IMR-90 (cell line): ENCODE results near the gene C22orf42. TPM values are rescaled to one million over a fixed set of nuclear protein-coding genes. Genes with fewer than 3 reads are reported as not detected.

Source experiments
- ATAC-seq: fragments of 200-7000 bp; cut with Tn5 transposase; 2 replicates; pipeline ENCODE4 v1.9.1; 2020; ENCODE audit warnings: low read depth, mild to moderate bottlenecking, moderate library complexity
- BruUV-seq: library from RNA; stranded (reverse); fragments of 400-500 nt; replicated peaks from 2 replicates; lab custom pipeline; 2021; lab: Mats Ljungman, UMichigan
- CTCF ChIA-PET: fragments of 300-600 bp; formaldehyde crosslinking; extraction: SDS; loops from one replicate; lab custom pipeline; 2021; ENCODE audit warnings: antibody characterized with exemption; lab: Yijun Ruan, JAX
- POLR2A ChIA-PET: fragments of 300-600 bp; sonication (Branson Sonifier 250); formaldehyde crosslinking; loops from one replicate; lab custom pipeline; 2022; ENCODE audit warnings: antibody characterized with exemption; ENCODE audit not compliant: unreplicated experiment; lab: Charles Lee
- DNase-seq: peaks from one replicate; pipeline ENCODE4 v3.0.0; 2013
- H2AFZ ChIP-seq: replicated peaks from 2 replicates; pipeline ENCODE3; 2013; ENCODE audit warnings: low read length, mild to moderate bottlenecking; ENCODE audit not compliant: poor library complexity
- H2AK5ac ChIP-seq: 2 replicates; pipeline ENCODE4 v1.6.1; 2013; ENCODE audit warnings: low read depth, low read length, inconsistent platforms
- H2AK9ac ChIP-seq: replicated peaks from 2 replicates; pipeline ENCODE3; 2013; ENCODE audit warnings: mild to moderate bottlenecking, low read depth, low read length, moderate library complexity; ENCODE audit not compliant: poor library complexity
- H2BK120ac ChIP-seq: 2 replicates; pipeline ENCODE4 v1.6.1; 2013; ENCODE audit warnings: low read depth, low read length, inconsistent platforms
- H2BK15ac ChIP-seq: 3 replicates; pipeline ENCODE4 v1.6.1; 2013; ENCODE audit warnings: low read depth, low read length, inconsistent platforms
- H2BK20ac ChIP-seq: 2 replicates; pipeline ENCODE4 v1.6.1; 2013; ENCODE audit warnings: low read depth, mild to moderate bottlenecking, inconsistent platforms, low read length, moderate library complexity
- H2BK5ac ChIP-seq: 2 replicates; pipeline ENCODE4 v1.6.1; 2013; ENCODE audit warnings: mild to moderate bottlenecking, low read depth, low read length, inconsistent platforms; ENCODE audit not compliant: poor library complexity, severe bottlenecking
- H3K14ac ChIP-seq: replicated peaks from 2 replicates; pipeline ENCODE4 v1.6.1; 2013; ENCODE audit warnings: low read depth, low read length, inconsistent platforms
- H3K18ac ChIP-seq: 2 replicates; pipeline ENCODE4 v1.6.1; 2013; ENCODE audit warnings: low read depth, low read length, control low read depth
- H3K23ac ChIP-seq: 2 replicates; pipeline ENCODE4 v1.6.1; 2013; ENCODE audit warnings: low read depth, low read length, inconsistent platforms
- H3K27ac ChIP-seq: 2 replicates; pipeline ENCODE4 v1.5.1; 2013; ENCODE audit warnings: mild to moderate bottlenecking, control low read depth, low read length; ENCODE audit not compliant: insufficient read depth
- H3K27me3 ChIP-seq: 2 replicates; pipeline ENCODE4 v1.6.1; 2013; ENCODE audit warnings: low read length; ENCODE audit not compliant: control insufficient read depth, insufficient read depth
- H3K36me3 ChIP-seq: 2 replicates; pipeline ENCODE4 v1.6.1; 2013; ENCODE audit warnings: low read length, mixed read lengths; ENCODE audit not compliant: control insufficient read depth, insufficient read depth
- H3K4ac ChIP-seq: 2 replicates; pipeline ENCODE4 v1.6.1; 2013; ENCODE audit warnings: low read depth, low read length, inconsistent platforms
- H3K4me1 ChIP-seq: 2 replicates; pipeline ENCODE4 v1.6.1; 2013; ENCODE audit warnings: low read length, mixed read lengths; ENCODE audit not compliant: control insufficient read depth, insufficient read depth
- H3K4me2 ChIP-seq: 2 replicates; pipeline ENCODE4 v1.6.1; 2013; ENCODE audit warnings: low read depth, mild to moderate bottlenecking, control low read depth, low read length, moderate library complexity
- H3K4me3 ChIP-seq: 2 replicates; pipeline ENCODE4 v1.5.1; 2013; ENCODE audit warnings: low read depth, mild to moderate bottlenecking, control low read depth, low read length, moderate library complexity; ENCODE audit not compliant: insufficient read depth
- H3K56ac ChIP-seq: 2 replicates; pipeline ENCODE4 v1.6.1; 2013; ENCODE audit warnings: low read length, inconsistent platforms; ENCODE audit not compliant: insufficient read depth; ENCODE audit errors: extremely low read depth
- H3K79me1 ChIP-seq, 2 experiments: 2 replicates each; pipeline ENCODE4 v1.6.1; 2013; ENCODE audit warnings: low read length in 2 of 2, inconsistent platforms in 1 of 2, low read depth in 1 of 2
- H3K9ac ChIP-seq: 2 replicates; pipeline ENCODE4 v1.6.1; 2013; ENCODE audit warnings: low read depth, low read length, control low read depth
- H3K9me1 ChIP-seq: 2 replicates; pipeline ENCODE4 v1.6.1; 2013; ENCODE audit warnings: low read length, inconsistent platforms; ENCODE audit not compliant: insufficient read depth
- H3K9me3 ChIP-seq: 2 replicates; pipeline ENCODE4 v1.6.1; 2013; ENCODE audit warnings: low read length; ENCODE audit not compliant: control insufficient read depth, insufficient read depth
- H4K20me1 ChIP-seq: 2 replicates; pipeline ENCODE4 v1.6.1; 2013; ENCODE audit warnings: low read length, inconsistent platforms; ENCODE audit not compliant: insufficient read depth
- H4K5ac ChIP-seq: 2 replicates; pipeline ENCODE4 v1.6.1; 2013; ENCODE audit warnings: mild to moderate bottlenecking, low read depth, low read length, control low read depth
- H4K8ac ChIP-seq, 2 experiments: 2 replicates each; pipeline ENCODE4 v1.6.1; 2013; ENCODE audit warnings: low read depth in 2 of 2, low read length in 2 of 2, control low read depth in 1 of 2, inconsistent platforms in 1 of 2
- H4K91ac ChIP-seq: 2 replicates; pipeline ENCODE4 v1.6.1; 2013; ENCODE audit warnings: low read depth, low read length, inconsistent platforms; ENCODE audit not compliant: insufficient read depth
- BHLHE40 ChIP-seq: fragments of 150-350 bp; IDR thresholded peaks from 2 replicates; pipeline ENCODE4 v1.6.1; 2016; ENCODE audit warnings: mild to moderate bottlenecking, low read depth, low read length
- CEBPB ChIP-seq: IDR thresholded peaks from 2 replicates; pipeline ENCODE4 v1.6.1; 2012; ENCODE audit warnings: low read depth, low read length, improper control_type of control experiment
- FOS ChIP-seq: fragments of 150-350 bp; IDR thresholded peaks from 2 replicates; pipeline ENCODE4 v1.6.1; 2016; ENCODE audit warnings: low read depth, low read length
- MAFK ChIP-seq: IDR thresholded peaks from 2 replicates; pipeline ENCODE4 v1.6.1; 2012; ENCODE audit warnings: low read depth, low read length, improper control_type of control experiment
- MAZ ChIP-seq: IDR thresholded peaks from 2 replicates; pipeline ENCODE4 v1.6.1; 2012; ENCODE audit warnings: low read depth, mild to moderate bottlenecking, low read length, improper control_type of control experiment, moderate library complexity, borderline replicate concordance
- MXI1 ChIP-seq: IDR thresholded peaks from 2 replicates; pipeline ENCODE4 v1.6.1; 2012; ENCODE audit warnings: low read depth, mild to moderate bottlenecking, low read length, moderate library complexity, borderline replicate concordance
- POLR2A ChIP-seq: IDR thresholded peaks from 2 replicates; pipeline ENCODE4 v1.6.1; 2012; ENCODE audit warnings: mild to moderate bottlenecking, low read depth, low read length
- WGBS, 2 experiments: methylation state at CpG; one replicate each; pipeline versions ENCODE4 v1.1.5 to v1.1.7; 2013; ENCODE audit warnings: missing lambda C conversion rate in 2 of 2; ENCODE audit not compliant: insufficient read length in 1 of 2; ENCODE audit errors: extremely low coverage in 2 of 2; 5-methylcytosine and 5-hydroxymethylcytosine counted together
- dilution Hi-C: fragments of 300-500 bp; cut with HindIII; formaldehyde crosslinking; loops from one replicate; pipeline ENCODE4 v1.14.3; 2018; ENCODE audit warnings: low sequenced_read_pairs; ENCODE audit not compliant: unreplicated experiment
- in situ Hi-C: fragments of 300-500 bp; cut with MboI; formaldehyde crosslinking; loops from 3 replicates; pipeline ENCODE4 v1.14.3; 2019; ENCODE audit warnings: low sequenced_read_pairs, inconsistent platforms, mixed read lengths
- intact Hi-C: fragments of 100-400 bp; cut with micrococcal nuclease; formaldehyde crosslinking; loops from 2 replicates; pipeline ENCODE4 v1.10.0; 2022
- polyA plus RNA-seq, 3 experiments: library from polyadenylated mRNA; depleted of rRNA; stranded (reverse); fragments of >200 nt; gene quantifications; 2 replicates each; pipeline ENCODE4 v1.2.3, GENCODE V29; 2012; ENCODE audit warnings: low replicate concordance in 1 of 3
- total RNA-seq: library from RNA; depleted of rRNA; stranded (reverse); fragments of >200 nt; gene quantifications from 2 replicates; pipeline ENCODE4 v1.2.3, GENCODE V29; 2012

The C22orf42 gene
- total and polyA plus RNA-seq, 2 of the 4 experiments (the other 2 are of a cell fraction): not detected

DNA sequence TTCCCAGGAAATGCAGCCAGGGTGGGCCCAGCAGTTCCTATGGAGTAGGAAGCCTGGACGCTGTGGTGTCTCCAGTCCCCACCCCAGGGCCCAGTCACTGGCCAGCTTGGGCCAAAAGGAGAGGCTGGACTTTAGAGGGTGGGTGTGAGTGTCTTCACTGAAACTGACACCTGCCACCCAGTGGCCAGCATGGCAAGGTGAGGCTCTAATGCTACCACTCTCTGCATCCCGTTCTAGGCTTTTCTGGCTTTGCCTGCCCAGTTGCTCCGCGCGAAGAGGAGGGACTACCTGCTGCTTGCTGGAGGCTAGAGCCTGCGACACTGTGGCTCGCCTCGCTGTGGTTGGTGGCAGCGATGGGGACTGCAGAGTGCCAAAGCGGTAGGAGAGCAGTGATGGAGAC lies 35.4 kb downstream of the C22orf42 start:
- no peak overlapping the region for H4K5ac ChIP-seq
- H3K27me3 ChIP-seq: no peaks in the 10 kb centered on the region; the same call in 1 of the 2 replicates
- intact Hi-C loops: no loop called here
- H3K56ac ChIP-seq: no peak overlapping the region
- no peaks in the 10 kb centered on the region for H3K36me3 ChIP-seq
- H2AK9ac ChIP-seq: no peak overlapping the region
- DNase-seq (no peak), ATAC-seq (no peak)
- no peaks in the 10 kb centered on the region for H3K9me1 ChIP-seq
- no peak overlapping the region for H2AFZ ChIP-seq
- CTCF ChIA-PET: no interaction called here
- no peaks in the 10 kb centered on the region for H3K9me3 ChIP-seq
- H3K4me3 ChIP-seq: no peak overlapping the region
- in situ Hi-C loops: no loop called here
- POLR2A ChIA-PET: no interaction called here
- no peak overlapping the region for H3K9ac ChIP-seq
- H3K14ac ChIP-seq: no peak overlapping the region
- no peak overlapping the region for H3K23ac ChIP-seq
- H4K20me1 ChIP-seq: no peaks in the 10 kb centered on the region
- WGBS, 2 experiments: 17% methylated on average over 1 of the region's 10 CpGs; no CpG with 5 or more reads in 1 of the 2 experiments
- no peak overlapping the region for H3K27ac ChIP-seq
- H3K79me1 ChIP-seq: no peaks in the 10 kb centered on the region
- no peak overlapping the region for H3K18ac ChIP-seq
- no peak overlapping the region for H4K8ac ChIP-seq
- no TSS peak for BruUV-seq
- no peak overlapping the region for H3K4me2 ChIP-seq
- no peak overlapping the region for H2BK120ac ChIP-seq
- no peaks in the 10 kb centered on the region for H3K4me1 ChIP-seq
- TF ChIP-seq FOS: no peak
- TF ChIP-seq POLR2A: no peak
- TF ChIP-seq MXI1: no peak
- TF ChIP-seq MAFK: no peak
- TF ChIP-seq BHLHE40: no peak
- no peak for TF ChIP-seq CEBPB
- TF ChIP-seq MAZ: no peak
- H2BK15ac ChIP-seq: no peak overlapping the region
- no peak overlapping the region for H3K4ac ChIP-seq
- no peak overlapping the region for H2AK5ac ChIP-seq
- no peak overlapping the region for H2BK20ac ChIP-seq
- H4K91ac ChIP-seq: no peak overlapping the region
- no peak overlapping the region for H2BK5ac ChIP-seq
- dilution Hi-C loops: no loop called here
